HepG2 (cell line): ENCODE data around the gene TNRC18. TPM values are rescaled to one million over a fixed set of nuclear protein-coding genes. Genes with fewer than 3 reads are reported as not detected.
A peak's percentile ranks its signal among the peaks of the same experiment; 100 is the strongest.

Experiments used
- ATM ChIP-seq: fragments of 450-650 bp; IDR thresholded peaks from 2 replicates; pipeline ENCODE4 v1.7.1; 2017; ENCODE audit warnings: mild to moderate bottlenecking, borderline replicate concordance
- DBP ChIP-seq: sonication (generic); formaldehyde crosslinking; IDR thresholded peaks from 2 replicates; pipeline ENCODE4 v1.4.0; 2020; ENCODE audit warnings: missing genetic modification reagents; ENCODE audit errors: not compliant biosample characterization
- HDAC2 ChIP-seq: sonication (generic); formaldehyde crosslinking; IDR thresholded peaks from 2 replicates; pipeline ENCODE4 v1.4.0; 2020; ENCODE audit warnings: missing genetic modification reagents
- KDM5A ChIP-seq: fragments of 200-600 bp; sonication (generic); IDR thresholded peaks from 2 replicates; pipeline ENCODE4 v1.7.0; 2018; ENCODE audit warnings: antibody characterized with exemption, mild to moderate bottlenecking, low read length, borderline replicate concordance
- MTA3 ChIP-seq: sonication (generic); formaldehyde crosslinking; IDR thresholded peaks from 2 replicates; pipeline ENCODE4 v1.4.0; 2020; ENCODE audit warnings: missing genetic modification reagents
- MYC ChIP-seq: sonication (generic); formaldehyde crosslinking; IDR thresholded peaks from 2 replicates; pipeline ENCODE4 v1.9.0; 2021; ENCODE audit warnings: missing genetic modification reagents, borderline replicate concordance
- PCBP1 ChIP-seq: fragments of 200-400 bp; formaldehyde crosslinking; IDR thresholded peaks from 2 replicates; pipeline ENCODE4 v1.6.1; 2017; ENCODE audit warnings: mild to moderate bottlenecking, low read depth, low read length, borderline replicate concordance
- TBX2 ChIP-seq: sonication (generic); formaldehyde crosslinking; IDR thresholded peaks from 2 replicates; pipeline ENCODE4 v1.5.0; 2020; ENCODE audit warnings: missing genetic modification reagents, mild to moderate bottlenecking, borderline replicate concordance
- TFDP2 ChIP-seq: sonication (generic); formaldehyde crosslinking; IDR thresholded peaks from 2 replicates; pipeline ENCODE4 v1.4.0; 2020; ENCODE audit warnings: missing genetic modification reagents
- THAP8 ChIP-seq: sonication (generic); formaldehyde crosslinking; IDR thresholded peaks from 2 replicates; pipeline ENCODE4 v1.5.1; 2020; ENCODE audit warnings: missing genetic modification reagents, mild to moderate bottlenecking, borderline replicate concordance
- ZBTB14 ChIP-seq: sonication (generic); formaldehyde crosslinking; IDR thresholded peaks from 2 replicates; pipeline ENCODE4 v1.4.0; 2020; ENCODE audit warnings: missing genetic modification reagents
- ZC3H13 ChIP-seq: sonication (generic); formaldehyde crosslinking; IDR thresholded peaks from 2 replicates; pipeline ENCODE4 v1.8.1; 2023; ENCODE audit warnings: mild to moderate bottlenecking, missing genetic modification reagents, moderate library complexity
- ZFP82 ChIP-seq: sonication (generic); formaldehyde crosslinking; IDR thresholded peaks from 2 replicates; pipeline ENCODE4 v1.5.1; 2020; ENCODE audit warnings: mild to moderate bottlenecking, missing genetic modification reagents, borderline replicate concordance
- ZNF260 ChIP-seq: sonication (generic); formaldehyde crosslinking; IDR thresholded peaks from 2 replicates; pipeline ENCODE4 v1.4.0; 2020; ENCODE audit warnings: missing genetic modification reagents, low read depth, mild to moderate bottlenecking, borderline replicate concordance
- ZNF280D ChIP-seq: sonication (generic); formaldehyde crosslinking; IDR thresholded peaks from 2 replicates; pipeline ENCODE4 v1.5.1; 2020; ENCODE audit warnings: mild to moderate bottlenecking, missing genetic modification reagents
- ZNF546 ChIP-seq: sonication (generic); formaldehyde crosslinking; conservative IDR thresholded peaks from 2 replicates; pipeline ENCODE4 v1.8.1; 2023; ENCODE audit warnings: mild to moderate bottlenecking, missing genetic modification reagents
- ZNF629 ChIP-seq: sonication (generic); formaldehyde crosslinking; conservative IDR thresholded peaks from 2 replicates; pipeline ENCODE4 v1.5.0; 2020; ENCODE audit warnings: missing genetic modification reagents
- ZNF660 ChIP-seq: sonication (generic); formaldehyde crosslinking; IDR thresholded peaks from 2 replicates; pipeline ENCODE4 v1.5.1; 2020; ENCODE audit warnings: mild to moderate bottlenecking, low read depth, missing genetic modification reagents, borderline replicate concordance
- ZNF749 ChIP-seq: sonication (generic); formaldehyde crosslinking; IDR thresholded peaks from 2 replicates; pipeline ENCODE4 v1.8.0; 2022; ENCODE audit warnings: mild to moderate bottlenecking, missing genetic modification reagents, moderate library complexity, borderline replicate concordance
- ZNF772 ChIP-seq: sonication (generic); formaldehyde crosslinking; IDR thresholded peaks from 2 replicates; pipeline ENCODE4 v1.5.0; 2020; ENCODE audit warnings: mild to moderate bottlenecking, missing genetic modification reagents
- polyA plus RNA-seq, 8 experiments: library from polyadenylated mRNA; depleted of rRNA in 3 of 8; stranded (reverse) in 7 of 8; unstranded in 1 of 8; fragments of >200 nt; fragmentation: Illumina TruSeq in 4 of 8; extraction: Trizol in 4 of 8; gene quantifications; 2 replicates each; pipeline versions ENCODE4 v1.2.1 to v1.2.3, GENCODE V29; 2011 to 2016; ENCODE audit warnings: low read depth in 4 of 8, missing spikeins in 1 of 8, mixed read lengths in 1 of 8; ENCODE audit not compliant: insufficient read depth in 1 of 8
- total RNA-seq, 5 experiments: library from RNA; depleted of rRNA; stranded (reverse); fragments of >200 nt; fragmentation: Illumina TruSeq; extraction: Trizol; gene quantifications; 2 replicates each; pipeline ENCODE4 v1.2.3, GENCODE V29; 2016; ENCODE audit warnings: low read depth in 1 of 5

Gene TNRC18
- total and polyA plus RNA-seq, 2 of the 13 experiments (the other 11 are each of a cell fraction or from before 2014, with no cell fraction given), result 11.7 to 17.4 TPM

GRCh38 chr7:5429857-5430611 lies 6.4 kb upstream of the TNRC18 start (continued):
- TF ChIP-seq THAP8 (0 out of 2 replicates have a peak, but pooled peaks have one; percentile 43), ZNF629 (peak; percentile 99), DBP (CRISPR knock-in tag) (no peak), MYC (CRISPR knock-in tag) (0 out of 2 replicates have a peak, but pooled peaks have one; percentile 3), ATM (no peak), ZNF280D (CRISPR knock-in tag) (0 out of 2 replicates have a peak, but pooled peaks have one; percentile 36), PCBP1 (peak; percentile 47; the same call in 1 of the 2 replicates), MTA3 (CRISPR knock-in tag) (no peak), TBX2 (peak; percentile 60; the same call in 1 of the 2 replicates), ZFP82 (CRISPR knock-in tag) (no peak), ZBTB14 (CRISPR knock-in tag) (no peak; the same call in 1 of the 2 replicates), ZC3H13 (CRISPR knock-in tag) (peak; percentile 68), TFDP2 (no peak), ZNF260 (no peak), KDM5A (no peak), ZNF660 (no peak), ZNF749 (CRISPR knock-in tag) (no peak), ZNF546 (CRISPR knock-in tag) (peak; percentile 47; the same call in 1 of the 2 replicates), ZNF772 (CRISPR knock-in tag) (0 out of 2 replicates have a peak, but pooled peaks have one; percentile 44), HDAC2 (peak; percentile 37; the same call in 1 of the 2 replicates)
